H1 (cell line): ENCODE measurements around the gene PCGF3. TPM values are rescaled to one million over a fixed set of nuclear protein-coding genes. Genes with fewer than 3 reads are reported as not detected.
A peak's percentile ranks its signal among the peaks of the same experiment; 100 is the strongest.

Experiments used
- TEAD4 ChIP-seq: IDR thresholded peaks from 2 replicates; pipeline ENCODE4 v1.6.1; 2012; ENCODE audit warnings: low read depth, low read length, inconsistent platforms, mixed read lengths
- polyA plus RNA-seq, 7 experiments: library from polyadenylated mRNA; depleted of rRNA in 3 of 7; stranded (reverse) in 5 of 7; unstranded in 2 of 7; fragments of >200 nt in 5 of 7; fragments of 200-250 nt in 2 of 7; gene quantifications; 1 replicate in 5 of 7; 2 replicates in 1 of 7; 4 replicates in 1 of 7; pipeline versions ENCODE4 v1.2.1 to v1.2.3, GENCODE V29; 2011 to 2013; ENCODE audit warnings: missing spikeins in 2 of 7, mixed read lengths in 2 of 7
- total RNA-seq: library from RNA; stranded (reverse); fragmentation: NEBNext Ultra II Directional; extraction: Animal tissue kit (Norgen Biotek cat#: 25700); gene quantifications from 2 replicates; pipeline ENCODE4 v1.2.1, GENCODE V29; 2021
- TF ChIP-seq, protein P1 (sequence below): IDR thresholded peaks from 2 replicates; pipeline ENCODE4 v1.6.1; 2012; ENCODE audit warnings: inconsistent platforms

The PCGF3 gene
- total and polyA plus RNA-seq, 2 of the 8 experiments (the other 6 are each of a cell fraction or from before 2014, with no cell fraction given) = 52.7 to 52.9 TPM

DNA sequence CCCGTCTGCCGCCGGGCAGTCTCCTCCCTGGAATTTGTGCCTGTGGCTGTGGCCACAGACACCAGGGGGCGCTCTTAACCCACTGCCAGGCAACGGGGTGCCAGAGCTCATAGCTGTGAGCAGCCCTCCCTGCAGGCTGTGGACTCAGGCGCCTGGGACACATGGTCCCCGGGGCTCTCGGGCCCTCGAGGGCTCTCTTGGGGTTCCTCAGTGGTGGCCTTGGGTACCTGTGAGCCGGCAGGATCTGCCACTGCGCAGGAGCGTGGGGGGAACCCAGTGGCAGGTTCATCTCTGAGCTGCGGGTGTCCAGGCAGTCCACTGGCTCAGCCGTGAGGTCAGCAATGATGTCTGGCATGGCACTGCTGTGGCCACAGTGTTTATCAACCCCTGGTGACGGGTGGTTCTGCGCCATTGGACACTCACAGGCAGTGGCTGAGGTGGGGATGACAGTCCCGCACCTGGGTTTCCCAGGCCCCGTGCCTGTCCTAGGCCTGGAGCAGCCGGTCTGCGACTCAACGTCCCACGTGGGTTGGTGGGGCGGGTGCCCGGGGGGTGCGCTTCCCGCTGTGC lies 37.2 kb downstream of the PCGF3 start (continued):
- TF ChIP-seq, protein P1, sequence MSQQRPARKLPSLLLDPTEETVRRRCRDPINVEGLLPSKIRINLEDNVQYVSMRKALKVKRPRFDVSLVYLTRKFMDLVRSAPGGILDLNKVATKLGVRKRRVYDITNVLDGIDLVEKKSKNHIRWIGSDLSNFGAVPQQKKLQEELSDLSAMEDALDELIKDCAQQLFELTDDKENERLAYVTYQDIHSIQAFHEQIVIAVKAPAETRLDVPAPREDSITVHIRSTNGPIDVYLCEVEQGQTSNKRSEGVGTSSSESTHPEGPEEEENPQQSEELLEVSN = peak; percentile 58; the same call in 1 of the 2 replicates
- peak; percentile 87 for TF ChIP-seq TEAD4
